SK-N-SH treated with all-trans-retinoic acid at 6 μM for 48 hours (cell line): Measurements from ENCODE around the gene RPRD1B.
A peak's percentile ranks its signal among the peaks of the same experiment; 100 is the strongest.

ENCODE experiments used
- ATAC-seq: fragments of 200-7000 bp; cut with Tn5 transposase; 3 replicates; pipeline ENCODE4 v1.9.1; 2020; ENCODE audit warnings: mild to moderate bottlenecking, moderate library complexity
- ARNTL ChIP-seq: fragments of 450-650 bp; formaldehyde crosslinking; IDR thresholded peaks from 2 replicates; pipeline ENCODE4 v1.5.0; 2020; ENCODE audit warnings: low read depth, mild to moderate bottlenecking, moderate library complexity, borderline replicate concordance
- CSDC2 ChIP-seq: fragments of 250-450 bp; sonication (Bioruptor Pico); IDR thresholded peaks from 2 replicates; pipeline ENCODE4 v1.5.0; 2020; ENCODE audit warnings: mild to moderate bottlenecking, moderate library complexity
- ESRRG ChIP-seq: fragments of 250-450 bp; sonication (Bioruptor Pico); IDR thresholded peaks from 2 replicates; pipeline ENCODE4 v1.6.1; 2021; ENCODE audit warnings: mild to moderate bottlenecking
- GLIS3 ChIP-seq: fragments of 250-450 bp; sonication (Bioruptor Pico); IDR thresholded peaks from 2 replicates; pipeline ENCODE4 v1.5.0; 2020; ENCODE audit warnings: mild to moderate bottlenecking, moderate library complexity
- ISL1 ChIP-seq: fragments of 250-450 bp; sonication (Bioruptor Pico); IDR thresholded peaks from 2 replicates; pipeline ENCODE4 v2.1.2; 2022; ENCODE audit warnings: mild to moderate bottlenecking, moderate library complexity
- OSR1 ChIP-seq: fragments of 250-450 bp; sonication (Bioruptor Pico); IDR thresholded peaks from 2 replicates; pipeline ENCODE4 v1.8.0; 2022; ENCODE audit warnings: moderate library complexity, mild to moderate bottlenecking, inconsistent platforms
- PPARA ChIP-seq: fragments of 250-450 bp; sonication (Bioruptor Pico); IDR thresholded peaks from 2 replicates; pipeline ENCODE4 v1.5.0; 2020; ENCODE audit warnings: mild to moderate bottlenecking, borderline replicate concordance
- RARB ChIP-seq: fragments of 250-450 bp; sonication (Bioruptor Pico); IDR thresholded peaks from 2 replicates; pipeline ENCODE4 v1.8.0; 2021; ENCODE audit warnings: mild to moderate bottlenecking, moderate library complexity
- SNAI2 ChIP-seq: fragments of 250-450 bp; sonication (Bioruptor Pico); IDR thresholded peaks from 2 replicates; pipeline ENCODE4 v1.5.0; 2020; ENCODE audit warnings: mild to moderate bottlenecking, moderate library complexity
- TCF4 ChIP-seq: fragments of 250-450 bp; sonication (Bioruptor Pico); IDR thresholded peaks from 2 replicates; pipeline ENCODE4 v1.8.0; 2021; ENCODE audit warnings: mild to moderate bottlenecking, moderate library complexity, borderline replicate concordance
- TOX ChIP-seq: fragments of 250-450 bp; sonication (Bioruptor Pico); IDR thresholded peaks from 2 replicates; pipeline ENCODE4 v1.8.0; 2021; ENCODE audit warnings: mild to moderate bottlenecking, moderate library complexity, borderline replicate concordance
- ZC3H10 ChIP-seq: fragments of 250-450 bp; sonication (Bioruptor Pico); IDR thresholded peaks from 2 replicates; pipeline ENCODE4 v1.5.1; 2021; ENCODE audit warnings: mild to moderate bottlenecking, moderate library complexity
- ZFP3 ChIP-seq: fragments of 250-450 bp; sonication (Bioruptor Pico); IDR thresholded peaks from 2 replicates; pipeline ENCODE4 v1.5.0; 2020; ENCODE audit warnings: mild to moderate bottlenecking, moderate library complexity
- ZNF565 ChIP-seq: fragments of 450-650 bp; formaldehyde crosslinking; conservative IDR thresholded peaks from 2 replicates; pipeline ENCODE4 v1.5.0; 2020; ENCODE audit warnings: low read depth, mild to moderate bottlenecking, moderate library complexity
- ZNF70 ChIP-seq: fragments of 450-650 bp; formaldehyde crosslinking; IDR thresholded peaks from 2 replicates; pipeline ENCODE4 v1.5.0; 2020; ENCODE audit warnings: mild to moderate bottlenecking, moderate library complexity
- ZNF8 ChIP-seq: fragments of 450-650 bp; formaldehyde crosslinking; IDR thresholded peaks from 2 replicates; pipeline ENCODE4 v1.5.0; 2020; ENCODE audit warnings: mild to moderate bottlenecking, moderate library complexity
- TF ChIP-seq, protein P1 (sequence below): fragments of 250-450 bp; sonication (Bioruptor Pico); IDR thresholded peaks from 2 replicates; pipeline ENCODE4 v1.8.0; 2021; ENCODE audit warnings: low read depth, mild to moderate bottlenecking, moderate library complexity, borderline replicate concordance
- TF ChIP-seq, protein P2 (sequence below): fragments of 250-450 bp; sonication (Bioruptor Pico); IDR thresholded peaks from 2 replicates; pipeline ENCODE4 v1.5.1; 2021; ENCODE audit warnings: mild to moderate bottlenecking, moderate library complexity
- TF ChIP-seq, protein P3 (sequence below): fragments of 250-450 bp; sonication (Bioruptor Pico); IDR thresholded peaks from 2 replicates; pipeline ENCODE4 v1.8.0; 2020; ENCODE audit warnings: mild to moderate bottlenecking, moderate library complexity, borderline replicate concordance
- TF ChIP-seq, protein P4 (sequence below): fragments of 250-450 bp; sonication (Bioruptor Pico); IDR thresholded peaks from 2 replicates; pipeline ENCODE4 v1.5.1; 2020; ENCODE audit warnings: low read depth, mild to moderate bottlenecking, moderate library complexity

Gene RPRD1B

GRCh38 chr20:38126932-38127621 lies 93.5 kb downstream of the RPRD1B start (continued):
- 0 out of 2 replicates have a peak, but pooled peaks have one; percentile 40 for TF ChIP-seq ISL1
- TF ChIP-seq, protein P1, sequence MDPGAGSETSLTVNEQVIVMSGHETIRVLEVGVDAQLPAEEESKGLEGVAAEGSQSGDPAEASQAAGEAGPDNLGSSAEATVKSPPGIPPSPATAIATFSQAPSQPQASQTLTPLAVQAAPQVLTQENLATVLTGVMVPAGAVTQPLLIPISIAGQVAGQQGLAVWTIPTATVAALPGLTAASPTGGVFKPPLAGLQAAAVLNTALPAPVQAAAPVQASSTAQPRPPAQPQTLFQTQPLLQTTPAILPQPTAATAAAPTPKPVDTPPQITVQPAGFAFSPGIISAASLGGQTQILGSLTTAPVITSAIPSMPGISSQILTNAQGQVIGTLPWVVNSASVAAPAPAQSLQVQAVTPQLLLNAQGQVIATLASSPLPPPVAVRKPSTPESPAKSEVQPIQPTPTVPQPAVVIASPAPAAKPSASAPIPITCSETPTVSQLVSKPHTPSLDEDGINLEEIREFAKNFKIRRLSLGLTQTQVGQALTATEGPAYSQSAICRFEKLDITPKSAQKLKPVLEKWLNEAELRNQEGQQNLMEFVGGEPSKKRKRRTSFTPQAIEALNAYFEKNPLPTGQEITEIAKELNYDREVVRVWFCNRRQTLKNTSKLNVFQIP = 0 out of 2 replicates have a peak, but pooled peaks have one; percentile 18
- no peak for TF ChIP-seq ESRRG
- 0 out of 2 replicates have a peak, but pooled peaks have one; percentile 5 for TF ChIP-seq ARNTL (CRISPR knock-in tag)
- TF ChIP-seq, all 23 proteins: peak for 11

GRCh38 chr20:38127920-38128528 lies 94.5 kb downstream of the RPRD1B start:
- ATAC-seq = no peak
- TF ChIP-seq ZNF565 (CRISPR knock-in tag) (no peak), ZFP3 (CRISPR knock-in tag) (peak; percentile 99), ZC3H10 (CRISPR knock-in tag) (no peak)
- TF ChIP-seq, protein P2, sequence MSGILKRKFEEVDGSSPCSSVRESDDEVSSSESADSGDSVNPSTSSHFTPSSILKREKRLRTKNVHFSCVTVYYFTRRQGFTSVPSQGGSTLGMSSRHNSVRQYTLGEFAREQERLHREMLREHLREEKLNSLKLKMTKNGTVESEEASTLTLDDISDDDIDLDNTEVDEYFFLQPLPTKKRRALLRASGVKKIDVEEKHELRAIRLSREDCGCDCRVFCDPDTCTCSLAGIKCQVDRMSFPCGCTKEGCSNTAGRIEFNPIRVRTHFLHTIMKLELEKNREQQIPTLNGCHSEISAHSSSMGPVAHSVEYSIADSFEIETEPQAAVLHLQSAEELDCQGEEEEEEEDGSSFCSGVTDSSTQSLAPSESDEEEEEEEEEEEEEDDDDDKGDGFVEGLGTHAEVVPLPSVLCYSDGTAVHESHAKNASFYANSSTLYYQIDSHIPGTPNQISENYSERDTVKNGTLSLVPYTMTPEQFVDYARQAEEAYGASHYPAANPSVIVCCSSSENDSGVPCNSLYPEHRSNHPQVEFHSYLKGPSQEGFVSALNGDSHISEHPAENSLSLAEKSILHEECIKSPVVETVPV (CRISPR knock-in tag) = no peak

- no peak for ATAC-seq
- no peak for TF ChIP-seq TCF4 (CRISPR knock-in tag)
- no peak for TF ChIP-seq RARB (CRISPR knock-in tag)
- no peak for TF ChIP-seq ZNF70 (CRISPR knock-in tag)
- TF ChIP-seq, protein P2 (CRISPR knock-in tag) = no peak
- TF ChIP-seq TOX = no peak
- no peak for TF ChIP-seq CSDC2 (CRISPR knock-in tag)
- TF ChIP-seq ZNF565 (CRISPR knock-in tag) = no peak
- no peak for TF ChIP-seq SNAI2 (CRISPR knock-in tag)
- TF ChIP-seq GLIS3 (CRISPR knock-in tag) = no peak
- TF ChIP-seq ISL1 = no peak
- TF ChIP-seq ZFP3 (CRISPR knock-in tag) = no peak
- TF ChIP-seq OSR1 (CRISPR knock-in tag) = no peak
- TF ChIP-seq ESRRG = no peak
- no peak for TF ChIP-seq PPARA (CRISPR knock-in tag)
- no peak for TF ChIP-seq ZNF8 (CRISPR knock-in tag)
- TF ChIP-seq, protein P3, sequence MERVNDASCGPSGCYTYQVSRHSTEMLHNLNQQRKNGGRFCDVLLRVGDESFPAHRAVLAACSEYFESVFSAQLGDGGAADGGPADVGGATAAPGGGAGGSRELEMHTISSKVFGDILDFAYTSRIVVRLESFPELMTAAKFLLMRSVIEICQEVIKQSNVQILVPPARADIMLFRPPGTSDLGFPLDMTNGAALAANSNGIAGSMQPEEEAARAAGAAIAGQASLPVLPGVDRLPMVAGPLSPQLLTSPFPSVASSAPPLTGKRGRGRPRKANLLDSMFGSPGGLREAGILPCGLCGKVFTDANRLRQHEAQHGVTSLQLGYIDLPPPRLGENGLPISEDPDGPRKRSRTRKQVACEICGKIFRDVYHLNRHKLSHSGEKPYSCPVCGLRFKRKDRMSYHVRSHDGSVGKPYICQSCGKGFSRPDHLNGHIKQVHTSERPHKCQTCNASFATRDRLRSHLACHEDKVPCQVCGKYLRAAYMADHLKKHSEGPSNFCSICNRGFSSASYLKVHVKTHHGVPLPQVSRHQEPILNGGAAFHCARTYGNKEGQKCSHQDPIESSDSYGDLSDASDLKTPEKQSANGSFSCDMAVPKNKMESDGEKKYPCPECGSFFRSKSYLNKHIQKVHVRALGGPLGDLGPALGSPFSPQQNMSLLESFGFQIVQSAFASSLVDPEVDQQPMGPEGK = no peak
- no peak for TF ChIP-seq ZC3H10 (CRISPR knock-in tag)
- TF ChIP-seq, protein P4, sequence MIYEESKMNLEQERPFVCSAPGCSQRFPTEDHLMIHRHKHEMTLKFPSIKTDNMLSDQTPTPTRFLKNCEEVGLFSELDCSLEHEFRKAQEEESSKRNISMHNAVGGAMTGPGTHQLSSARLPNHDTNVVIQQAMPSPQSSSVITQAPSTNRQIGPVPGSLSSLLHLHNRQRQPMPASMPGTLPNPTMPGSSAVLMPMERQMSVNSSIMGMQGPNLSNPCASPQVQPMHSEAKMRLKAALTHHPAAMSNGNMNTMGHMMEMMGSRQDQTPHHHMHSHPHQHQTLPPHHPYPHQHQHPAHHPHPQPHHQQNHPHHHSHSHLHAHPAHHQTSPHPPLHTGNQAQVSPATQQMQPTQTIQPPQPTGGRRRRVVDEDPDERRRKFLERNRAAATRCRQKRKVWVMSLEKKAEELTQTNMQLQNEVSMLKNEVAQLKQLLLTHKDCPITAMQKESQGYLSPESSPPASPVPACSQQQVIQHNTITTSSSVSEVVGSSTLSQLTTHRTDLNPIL (CRISPR knock-in tag) = no peak
Measured at GRCh38 chr20:38128691-38129090, 95.1 kb downstream of the RPRD1B start.
